A549 (cell line): ENCODE data around the gene HCN3. TPM values are rescaled to one million over a fixed set of nuclear protein-coding genes. Genes with fewer than 3 reads are reported as not detected.

Experiments used
- ATAC-seq, 2 experiments: fragments of 200-7000 bp in 1 of 2; fragments of >200 bp in 1 of 2; cut with Nextera tagmentation in 1 of 2; cut with Tn5 transposase in 1 of 2; 3 replicates each; pipeline versions ENCODE4 v1.8.0 to v1.9.1; 2018 to 2020; ENCODE audit warnings: mild to moderate bottlenecking in 1 of 2, moderate library complexity in 1 of 2
- CTCF ChIA-PET: fragments of 300-600 bp; sonication (Branson Sonifier 250); formaldehyde crosslinking; extraction: SDS; loops from one replicate; lab custom pipeline; 2021; ENCODE audit warnings: antibody characterized with exemption, inconsistent platforms; lab: Yijun Ruan, JAX
- POLR2A ChIA-PET: fragments of 350-600 bp; formaldehyde crosslinking; extraction: SDS; loops from one replicate; lab custom pipeline; 2021; ENCODE audit warnings: antibody characterized with exemption, inconsistent platforms; lab: Yijun Ruan, JAX
- DNase-seq, 2 experiments: peaks; one replicate each; pipeline versions ENCODE4 v3.0.0 to v3.0.0-alpha.2; 2011 to 2016; ENCODE audit warnings: low read depth in 1 of 2, low spot score in 1 of 2
- FAIRE-seq: peaks from 2 replicates; lab custom pipeline; 2011; peaks lifted over from hg19 to GRCh38; lab: Jason Lieb, UNC
- H3K27ac ChIP-seq, 2 experiments: fragments of >200 bp; sonication (Bioruptor Twin); formaldehyde crosslinking; 3 replicates each; pipeline ENCODE4 v1.5.1; 2016 to 2017
- H3K4me1 ChIP-seq: fragments of >200 bp; sonication (Bioruptor Twin); formaldehyde crosslinking; 3 replicates; pipeline ENCODE4 v1.6.1; 2016
- H3K4me2 ChIP-seq: fragments of >200 bp; sonication (Bioruptor Twin); formaldehyde crosslinking; 3 replicates; pipeline ENCODE4 v1.6.1; 2016
- H3K4me3 ChIP-seq: fragments of >200 bp; sonication (Bioruptor Twin); formaldehyde crosslinking; 3 replicates; pipeline ENCODE4 v1.5.1; 2016
- H3K9me3 ChIP-seq: fragments of >200 bp; sonication (Bioruptor Twin); formaldehyde crosslinking; 3 replicates; pipeline ENCODE4 v1.6.1; 2016
- CHD2 ChIP-seq: fragments of 150-350 bp; IDR thresholded peaks from 2 replicates; pipeline ENCODE4 v1.6.1; 2014; ENCODE audit warnings: low read length; ENCODE audit not compliant: partially characterized antibody
- CHD4 ChIP-seq: fragments of 200-600 bp; sonication (generic); IDR thresholded peaks from 2 replicates; pipeline ENCODE4 v1.6.1; 2016; ENCODE audit warnings: antibody characterized with exemption, mild to moderate bottlenecking, borderline replicate concordance
- EHF ChIP-seq: fragments of 250-450 bp; sonication (Bioruptor Pico); IDR thresholded peaks from 2 replicates; pipeline ENCODE4 v1.5.0; 2020; ENCODE audit warnings: mild to moderate bottlenecking
- FOSB ChIP-seq: fragments of 250-450 bp; sonication (Bioruptor Pico); IDR thresholded peaks from 2 replicates; pipeline ENCODE4 v1.5.0; 2020; ENCODE audit warnings: mild to moderate bottlenecking, moderate library complexity
- FOSL2 ChIP-seq, 2 experiments: fragments of 450-650 bp in 1 of 2; fragments of >200 bp in 1 of 2; sonication (Bioruptor Twin) in 1 of 2; formaldehyde crosslinking; IDR thresholded peaks; 2 replicates each; pipeline versions ENCODE4 v1.5.0 to v1.6.1; 2016 to 2020; ENCODE audit warnings: mild to moderate bottlenecking in 1 of 2, moderate library complexity in 1 of 2
- HDAC2 ChIP-seq: fragments of 200-600 bp; sonication (generic); IDR thresholded peaks from 2 replicates; pipeline ENCODE4 v1.6.1; 2016
- HOXB5 ChIP-seq: fragments of 250-450 bp; sonication (Bioruptor Pico); IDR thresholded peaks from 2 replicates; pipeline ENCODE4 v1.5.0; 2020; ENCODE audit warnings: mild to moderate bottlenecking, moderate library complexity
- JUN ChIP-seq, 2 experiments: fragments of >200 bp; sonication (Bioruptor Twin); formaldehyde crosslinking; IDR thresholded peaks; 2 replicates in 1 of 2; 3 replicates in 1 of 2; pipeline ENCODE4 v1.6.1; 2016 to 2017
- MAFK ChIP-seq: fragments of 450-650 bp; IDR thresholded peaks from 2 replicates; pipeline ENCODE4 v1.6.1; 2014; ENCODE audit not compliant: partially characterized antibody
- MAZ ChIP-seq: fragments of 150-350 bp; IDR thresholded peaks from 2 replicates; pipeline ENCODE4 v1.6.1; 2014; ENCODE audit warnings: antibody characterized with exemption, low read depth, low read length, borderline replicate concordance
- MYC ChIP-seq: IDR thresholded peaks from 2 replicates; pipeline ENCODE4 v1.6.1; 2012; ENCODE audit warnings: mild to moderate bottlenecking, inconsistent platforms, low read length, improper control_type of control experiment, borderline replicate concordance
- PHF8 ChIP-seq: fragments of 200-600 bp; sonication (generic); IDR thresholded peaks from 2 replicates; pipeline ENCODE4 v1.6.1; 2016; ENCODE audit warnings: low read depth, mild to moderate bottlenecking, antibody characterized with exemption, moderate library complexity, borderline replicate concordance
- POLR2A ChIP-seq: IDR thresholded peaks from 2 replicates; pipeline ENCODE4 v1.6.1; 2012; ENCODE audit warnings: mild to moderate bottlenecking, low read length
- RFX5 ChIP-seq: fragments of 450-650 bp; IDR thresholded peaks from 2 replicates; pipeline ENCODE4 v1.7.1; 2014; ENCODE audit warnings: antibody characterized with exemption, mild to moderate bottlenecking, moderate library complexity
- TP53 ChIP-seq: fragments of 250-450 bp; sonication (Bioruptor Pico); IDR thresholded peaks from 2 replicates; pipeline ENCODE4 v1.5.0; 2021; ENCODE audit warnings: mild to moderate bottlenecking, moderate library complexity
- WGBS: methylation state at CpG from one replicate; pipeline ENCODE4 v1.1.6; 2017; ENCODE audit errors: missing lambda C conversion rate; 5-methylcytosine and 5-hydroxymethylcytosine counted together
- polyA plus RNA-seq, 4 experiments: library from polyadenylated mRNA; depleted of rRNA in 3 of 4; stranded (reverse); fragments of >200 nt; fragmentation: RNase III in 1 of 4; extraction: RNeasy Plus Mini Kit Qiagen cat#74134 plus additional on column Dnase treatment in 1 of 4; gene quantifications; 2 replicates in 3 of 4; 3 replicates in 1 of 4; pipeline ENCODE4 v1.2.3, GENCODE V29; 2011 to 2017
- TF ChIP-seq, protein P1 (sequence below): fragments of 250-450 bp; sonication (Bioruptor Pico); IDR thresholded peaks from 2 replicates; pipeline ENCODE4 v1.5.0; 2021; ENCODE audit warnings: mild to moderate bottlenecking, moderate library complexity, borderline replicate concordance
- TF ChIP-seq, protein P2 (sequence below): fragments of >200 bp; sonication (Bioruptor Twin); formaldehyde crosslinking; IDR thresholded peaks from 3 replicates; pipeline ENCODE4 v1.6.1; 2016
- TF ChIP-seq, protein P3 (sequence below): IDR thresholded peaks from 2 replicates; pipeline ENCODE4 v1.6.1; 2012
- TF ChIP-seq, protein P4 (sequence below): IDR thresholded peaks from 2 replicates; pipeline ENCODE4 v1.6.1; 2012; ENCODE audit warnings: low read depth, borderline replicate concordance
- TF ChIP-seq, protein P5 (sequence below): fragments of 450-650 bp; IDR thresholded peaks from 2 replicates; pipeline ENCODE4 v1.6.1; 2014; ENCODE audit warnings: antibody characterized with exemption
- TF ChIP-seq, protein P6 (sequence below): IDR thresholded peaks from 2 replicates; pipeline ENCODE4 v1.6.1; 2012
- TF ChIP-seq, protein P7 (sequence below): fragments of >200 bp; sonication (Bioruptor Twin); formaldehyde crosslinking; IDR thresholded peaks from 2 replicates; pipeline ENCODE4 v1.6.1; 2016

Gene HCN3
- polyA plus RNA-seq, 2 of the 4 experiments (the other 2 are of a cell fraction) = 4.1 to 8.1 TPM

DNA sequence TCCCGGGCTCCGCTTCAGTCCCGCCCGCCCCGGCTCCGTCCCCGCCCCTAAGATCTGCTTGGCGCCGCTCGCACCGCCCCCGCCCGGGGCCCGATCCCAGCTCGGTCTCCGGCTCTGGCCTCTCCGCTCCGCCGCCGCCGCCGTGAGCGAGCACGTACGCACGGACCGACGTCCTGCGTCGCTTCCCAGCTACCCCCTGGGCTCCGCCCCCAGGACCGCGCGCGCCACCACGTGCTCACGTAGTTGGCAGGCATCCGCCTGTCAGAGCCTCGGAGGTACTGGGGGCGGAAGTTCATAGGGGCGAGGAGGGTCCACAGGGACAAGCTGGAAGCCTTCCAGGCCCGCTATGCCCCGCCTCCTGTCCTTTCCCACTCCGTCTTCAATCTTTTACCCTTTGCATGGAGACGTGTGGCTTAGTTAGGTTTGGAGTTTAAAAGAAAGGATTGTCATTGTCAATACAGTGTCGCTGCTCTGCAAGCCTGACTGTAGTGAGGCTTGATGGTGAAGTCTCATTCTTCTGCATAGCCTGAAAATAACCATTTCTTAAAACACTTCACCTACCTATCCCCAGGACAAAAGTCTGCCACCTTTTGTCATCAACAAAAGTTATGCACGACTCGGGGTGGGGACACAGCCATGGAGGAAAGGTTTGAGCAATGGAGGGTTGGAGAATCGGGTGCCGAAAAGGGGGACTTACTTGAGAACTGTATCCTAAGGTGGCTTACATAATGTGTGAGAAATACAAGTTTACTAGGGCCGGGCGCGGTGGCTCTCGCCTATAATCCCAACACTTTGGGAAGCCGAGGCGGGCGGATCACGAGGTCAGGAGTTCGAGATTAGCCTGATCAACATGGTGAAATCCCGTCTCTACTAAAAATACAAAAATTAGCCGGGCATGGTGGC, 3.7 kb upstream of the HCN3 start, which contains the start of gene CLK2:
Gene CLK2, minus strand, starts transcription at position 162 of the 903 bp plus-strand sequence. CDS start 2,527 bp downstream, outside the sequence.
- CTCF ChIA-PET = interaction anchor here (0.7 to 16.5 kb wide), 7 partner anchors 15 to 227 kb away, joined by 3 to 326 read pairs (median 3); no protein-coding TSS in a partner anchor
- TF ChIP-seq FOSB (CRISPR knock-in tag) (no peak), CHD4 (no peak), TP53 (CRISPR knock-in tag) (peak; percentile 53; the same call in 1 of the 2 replicates), PHF8 (0 out of 2 replicates have a peak, but pooled peaks have one; percentile 64), MYC (peak; percentile 72), RFX5 (no peak), HOXB5 (no peak), MAZ (no peak), HDAC2 (no peak), POLR2A (peak; percentile 63), EHF (CRISPR knock-in tag) (no peak), MAFK (no peak), CHD2 (no peak), JUN (IDR thresholded peaks at IDR 0.05) (peak in 1 of 2 experiments; percentile 96; a peak in 3 of 5 replicates), FOSL2 (IDR thresholded peaks at IDR 0.05) (no peak), FOSL2 (CRISPR knock-in tag; IDR thresholded peaks at IDR 0.05) (no peak)
- TF ChIP-seq, protein P1, sequence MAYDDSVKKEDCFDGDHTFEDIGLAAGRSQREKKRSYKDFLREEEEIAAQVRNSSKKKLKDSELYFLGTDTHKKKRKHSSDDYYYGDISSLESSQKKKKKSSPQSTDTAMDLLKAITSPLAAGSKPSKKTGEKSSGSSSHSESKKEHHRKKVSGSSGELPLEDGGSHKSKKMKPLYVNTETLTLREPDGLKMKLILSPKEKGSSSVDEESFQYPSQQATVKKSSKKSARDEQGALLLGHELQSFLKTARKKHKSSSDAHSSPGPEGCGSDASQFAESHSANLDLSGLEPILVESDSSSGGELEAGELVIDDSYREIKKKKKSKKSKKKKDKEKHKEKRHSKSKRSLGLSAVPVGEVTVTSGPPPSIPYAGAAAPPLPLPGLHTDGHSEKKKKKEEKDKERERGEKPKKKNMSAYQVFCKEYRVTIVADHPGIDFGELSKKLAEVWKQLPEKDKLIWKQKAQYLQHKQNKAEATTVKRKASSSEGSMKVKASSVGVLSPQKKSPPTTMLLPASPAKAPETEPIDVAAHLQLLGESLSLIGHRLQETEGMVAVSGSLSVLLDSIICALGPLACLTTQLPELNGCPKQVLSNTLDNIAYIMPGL (CRISPR knock-in tag) = no peak
- TF ChIP-seq, protein P2, sequence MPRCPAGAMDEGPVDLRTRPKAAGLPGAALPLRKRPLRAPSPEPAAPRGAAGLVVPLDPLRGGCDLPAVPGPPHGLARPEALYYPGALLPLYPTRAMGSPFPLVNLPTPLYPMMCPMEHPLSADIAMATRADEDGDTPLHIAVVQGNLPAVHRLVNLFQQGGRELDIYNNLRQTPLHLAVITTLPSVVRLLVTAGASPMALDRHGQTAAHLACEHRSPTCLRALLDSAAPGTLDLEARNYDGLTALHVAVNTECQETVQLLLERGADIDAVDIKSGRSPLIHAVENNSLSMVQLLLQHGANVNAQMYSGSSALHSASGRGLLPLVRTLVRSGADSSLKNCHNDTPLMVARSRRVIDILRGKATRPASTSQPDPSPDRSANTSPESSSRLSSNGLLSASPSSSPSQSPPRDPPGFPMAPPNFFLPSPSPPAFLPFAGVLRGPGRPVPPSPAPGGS = peak; percentile 76; the same call in 2 of the 3 replicates
- TF ChIP-seq, protein P3, sequence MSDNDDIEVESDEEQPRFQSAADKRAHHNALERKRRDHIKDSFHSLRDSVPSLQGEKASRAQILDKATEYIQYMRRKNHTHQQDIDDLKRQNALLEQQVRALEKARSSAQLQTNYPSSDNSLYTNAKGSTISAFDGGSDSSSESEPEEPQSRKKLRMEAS = peak; percentile 99
- TF ChIP-seq, protein P4, sequence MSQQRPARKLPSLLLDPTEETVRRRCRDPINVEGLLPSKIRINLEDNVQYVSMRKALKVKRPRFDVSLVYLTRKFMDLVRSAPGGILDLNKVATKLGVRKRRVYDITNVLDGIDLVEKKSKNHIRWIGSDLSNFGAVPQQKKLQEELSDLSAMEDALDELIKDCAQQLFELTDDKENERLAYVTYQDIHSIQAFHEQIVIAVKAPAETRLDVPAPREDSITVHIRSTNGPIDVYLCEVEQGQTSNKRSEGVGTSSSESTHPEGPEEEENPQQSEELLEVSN = peak; percentile 95
- TF ChIP-seq, protein P5, sequence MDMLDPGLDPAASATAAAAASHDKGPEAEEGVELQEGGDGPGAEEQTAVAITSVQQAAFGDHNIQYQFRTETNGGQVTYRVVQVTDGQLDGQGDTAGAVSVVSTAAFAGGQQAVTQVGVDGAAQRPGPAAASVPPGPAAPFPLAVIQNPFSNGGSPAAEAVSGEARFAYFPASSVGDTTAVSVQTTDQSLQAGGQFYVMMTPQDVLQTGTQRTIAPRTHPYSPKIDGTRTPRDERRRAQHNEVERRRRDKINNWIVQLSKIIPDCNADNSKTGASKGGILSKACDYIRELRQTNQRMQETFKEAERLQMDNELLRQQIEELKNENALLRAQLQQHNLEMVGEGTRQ = peak; percentile 88
- TF ChIP-seq, protein P6, sequence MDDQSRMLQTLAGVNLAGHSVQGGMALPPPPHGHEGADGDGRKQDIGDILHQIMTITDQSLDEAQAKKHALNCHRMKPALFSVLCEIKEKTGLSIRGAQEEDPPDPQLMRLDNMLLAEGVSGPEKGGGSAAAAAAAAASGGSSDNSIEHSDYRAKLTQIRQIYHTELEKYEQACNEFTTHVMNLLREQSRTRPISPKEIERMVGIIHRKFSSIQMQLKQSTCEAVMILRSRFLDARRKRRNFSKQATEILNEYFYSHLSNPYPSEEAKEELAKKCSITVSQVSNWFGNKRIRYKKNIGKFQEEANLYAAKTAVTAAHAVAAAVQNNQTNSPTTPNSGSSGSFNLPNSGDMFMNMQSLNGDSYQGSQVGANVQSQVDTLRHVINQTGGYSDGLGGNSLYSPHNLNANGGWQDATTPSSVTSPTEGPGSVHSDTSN = no peak
- TF ChIP-seq, protein P7, sequence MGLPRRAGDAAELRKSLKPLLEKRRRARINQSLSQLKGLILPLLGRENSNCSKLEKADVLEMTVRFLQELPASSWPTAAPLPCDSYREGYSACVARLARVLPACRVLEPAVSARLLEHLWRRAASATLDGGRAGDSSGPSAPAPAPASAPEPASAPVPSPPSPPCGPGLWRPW = no peak
- TF ChIP-seq, all 56 proteins: peak for 9
- ATAC-seq = peak; percentile 81 to 90
- 37% methylated on average over 38 of the region's 61 CpGs for WGBS
- FAIRE-seq = no peak
- POLR2A ChIA-PET = interaction anchor here (0.6 to 2.3 kb wide), 13 partner anchors 8 to 289 kb away, joined by 3 to 25 read pairs (median 5); partner anchors contain the start of genes ASH1L and SCAMP3
- DNase-seq = peak; percentile 96
- Histone ChIP-seq H3K27ac (peak within 1 kb of the TSS; percentile 90 to 98), H3K4me2 (peak within 1 kb of the TSS; percentile 93), H3K4me1 (peaks cover 15% of the 10 kb centered on the region; the same call in 2 of the 3 replicates), H3K9me3 (no peaks in the 10 kb centered on the region), H3K4me3 (peak within 1 kb of the TSS; percentile 62)
